ES-I3 (cell line): ENCODE measurements around the gene SINHCAF.
"Not testable (repeated sequence)": the region's sequence is repeated elsewhere in the genome, so short reads cannot be mapped to it uniquely, and the experiment has no call there.

Experiments
- H3K36me3 ChIP-seq: 2 replicates; pipeline ENCODE4 v1.6.1; 2013; ENCODE audit warnings: mild to moderate bottlenecking, low read length, control low read depth, moderate library complexity; ENCODE audit not compliant: insufficient read depth
- H3K4me1 ChIP-seq: 2 replicates; pipeline ENCODE4 v1.6.1; 2013; ENCODE audit warnings: mild to moderate bottlenecking, control low read depth, low read length; ENCODE audit not compliant: insufficient read depth
- H3K9ac ChIP-seq: 2 replicates; pipeline ENCODE4 v1.6.1; 2013; ENCODE audit warnings: low read depth, mild to moderate bottlenecking, low read length, moderate library complexity
- H3K9me3 ChIP-seq: 2 replicates; pipeline ENCODE4 v1.6.1; 2013; ENCODE audit warnings: mild to moderate bottlenecking, low read length, moderate library complexity; ENCODE audit not compliant: control insufficient read depth, insufficient read depth

The SINHCAF gene

GRCh38 chr12:31248815-31249214 is 77.1 kb downstream of the SINHCAF start:
- Histone ChIP-seq H3K9ac (no peak overlapping the region), H3K36me3 (no peaks in the 10 kb centered on the region), H3K9me3 (no peaks in the 10 kb centered on the region), H3K4me1 (peaks cover 7% of the 10 kb centered on the region)

- Histone ChIP-seq H3K36me3 (no peaks in the 10 kb centered on the region), H3K4me1 (peaks cover 7% of the 10 kb centered on the region), H3K9ac (no peak overlapping the region), H3K9me3 (no peaks in the 10 kb centered on the region)
Observed at GRCh38 chr12:31248337-31248736, 77.6 kb downstream of the SINHCAF start.

- Histone ChIP-seq H3K9me3 (no peaks in the 10 kb centered on the region), H3K9ac (no peak overlapping the region), H3K36me3 (no peaks in the 10 kb centered on the region), H3K4me1 (peaks cover 7% of the 10 kb centered on the region)
Observed at GRCh38 chr12:31246470-31246850, 79.5 kb downstream of the SINHCAF start.

GRCh38 chr12:31245822-31246469 is 80.0 kb downstream of the SINHCAF start:
- no peaks in the 10 kb centered on the region for H3K9me3 ChIP-seq
- no peak overlapping the region for H3K9ac ChIP-seq
- no peaks in the 10 kb centered on the region for H3K36me3 ChIP-seq
- H3K4me1 ChIP-seq = peaks cover 7% of the 10 kb centered on the region

- H3K9me3 ChIP-seq, H3K9ac ChIP-seq, H3K36me3 ChIP-seq, H3K4me1 ChIP-seq: not testable (repeated sequence)
Observed at GRCh38 chr12:31242418-31242817, 83.5 kb downstream of the SINHCAF start.

- Histone ChIP-seq H3K9me3 (no peaks in the 10 kb centered on the region), H3K36me3 (no peaks in the 10 kb centered on the region), H3K9ac (no peak overlapping the region), H3K4me1 (peaks cover 7% of the 10 kb centered on the region; the same call in 1 of the 2 replicates)
Observed at GRCh38 chr12:31238764-31239387, 87.1 kb downstream of the SINHCAF start.

GRCh38 chr12:31238333-31238732 is 87.6 kb downstream of the SINHCAF start:
- not testable (repeated sequence) for H3K4me1 ChIP-seq

GRCh38 chr12:31236998-31237637 is 88.8 kb downstream of the SINHCAF start:
- H3K9me3 ChIP-seq = no peaks in the 10 kb centered on the region
- no peak overlapping the region for H3K9ac ChIP-seq
- peaks cover 7% of the 10 kb centered on the region; the same call in 1 of the 2 replicates for H3K4me1 ChIP-seq
- H3K36me3 ChIP-seq = no peaks in the 10 kb centered on the region

More at GRCh38 chr12:31238333-31238732, 87.6 kb downstream of the SINHCAF start:
- H3K36me3 ChIP-seq, H3K9ac ChIP-seq, H3K9me3 ChIP-seq: not testable (repeated sequence)

- H3K9ac ChIP-seq = no peak overlapping the region
- H3K36me3 ChIP-seq = no peaks in the 10 kb centered on the region
- H3K4me1 ChIP-seq = peaks cover 7% of the 10 kb centered on the region; the same call in 1 of the 2 replicates
- H3K9me3 ChIP-seq = no peaks in the 10 kb centered on the region; the same call in 1 of the 2 replicates
Observed at GRCh38 chr12:31235868-31236395, 90.0 kb downstream of the SINHCAF start.

GRCh38 chr12:31234955-31235867 is 90.7 kb downstream of the SINHCAF start:
- Histone ChIP-seq H3K9ac (no peak overlapping the region), H3K4me1 (peaks cover 7% of the 10 kb centered on the region; the same call in 1 of the 2 replicates), H3K9me3 (no peaks in the 10 kb centered on the region; the same call in 1 of the 2 replicates), H3K36me3 (no peaks in the 10 kb centered on the region)

- no peaks in the 10 kb centered on the region for H3K36me3 ChIP-seq
- peaks cover 7% of the 10 kb centered on the region; the same call in 1 of the 2 replicates for H3K4me1 ChIP-seq
- H3K9me3 ChIP-seq = no peaks in the 10 kb centered on the region; the same call in 1 of the 2 replicates
- no peak overlapping the region for H3K9ac ChIP-seq
Observed at GRCh38 chr12:31234053-31234840, 91.7 kb downstream of the SINHCAF start.

- no peaks in the 10 kb centered on the region; the same call in 1 of the 2 replicates for H3K9me3 ChIP-seq
- peaks cover 7% of the 10 kb centered on the region; the same call in 1 of the 2 replicates for H3K4me1 ChIP-seq
- H3K9ac ChIP-seq = no peak overlapping the region
- H3K36me3 ChIP-seq = no peaks in the 10 kb centered on the region
Observed at GRCh38 chr12:31233061-31233730, 92.8 kb downstream of the SINHCAF start.
